ENCODE data around the gene P3H4. TPM values are rescaled to one million over a fixed set of nuclear protein-coding genes. Genes with fewer than 3 reads are reported as not detected.
"Not testable (repeated sequence)": the region's sequence is repeated elsewhere in the genome, so short reads cannot be mapped to it uniquely, and the experiment has no call there.

P3H4 gene
- total RNA-seq, 1 experiment from 2014 or later, result 54.7 TPM

DNA sequence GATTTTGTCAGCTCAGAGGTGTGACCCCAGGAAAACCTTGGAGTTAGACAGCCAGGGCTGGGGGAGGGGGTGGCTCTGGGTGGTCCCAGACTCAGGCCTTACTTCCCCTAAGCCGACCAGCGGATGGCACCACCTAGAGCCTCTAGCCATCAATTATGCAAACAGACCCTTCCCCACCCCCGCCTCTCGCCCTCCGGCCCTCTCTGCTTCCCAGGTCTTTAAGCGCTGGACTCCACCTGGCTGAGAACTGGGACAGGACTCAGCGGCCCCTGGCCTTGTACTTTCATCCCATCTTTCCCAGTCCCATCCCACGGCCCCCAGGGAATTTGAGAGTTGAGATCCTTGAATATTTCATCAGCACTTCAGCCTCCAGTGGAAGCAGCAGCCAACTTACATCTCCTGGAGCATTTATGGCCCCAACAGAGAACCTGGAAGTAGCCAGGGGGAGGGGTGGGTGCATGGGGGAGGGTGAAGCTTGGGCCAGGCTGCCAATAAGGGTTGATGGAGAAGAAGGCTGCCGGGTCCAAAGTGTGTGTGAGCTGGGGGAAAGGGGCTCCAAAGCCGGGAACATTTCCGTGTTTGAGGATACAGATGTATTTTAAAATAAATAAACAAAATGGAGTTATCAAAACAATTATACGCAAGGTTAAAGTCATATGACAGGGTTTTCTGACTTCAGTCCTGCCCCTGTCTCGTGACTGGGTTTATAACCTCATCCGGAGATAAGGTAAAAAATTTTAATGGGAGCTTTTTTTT is 17.8 kb downstream of the P3H4 start:
- DNase-seq (ENCODE audit: low spot score), result peak; percentile 29

DNA sequence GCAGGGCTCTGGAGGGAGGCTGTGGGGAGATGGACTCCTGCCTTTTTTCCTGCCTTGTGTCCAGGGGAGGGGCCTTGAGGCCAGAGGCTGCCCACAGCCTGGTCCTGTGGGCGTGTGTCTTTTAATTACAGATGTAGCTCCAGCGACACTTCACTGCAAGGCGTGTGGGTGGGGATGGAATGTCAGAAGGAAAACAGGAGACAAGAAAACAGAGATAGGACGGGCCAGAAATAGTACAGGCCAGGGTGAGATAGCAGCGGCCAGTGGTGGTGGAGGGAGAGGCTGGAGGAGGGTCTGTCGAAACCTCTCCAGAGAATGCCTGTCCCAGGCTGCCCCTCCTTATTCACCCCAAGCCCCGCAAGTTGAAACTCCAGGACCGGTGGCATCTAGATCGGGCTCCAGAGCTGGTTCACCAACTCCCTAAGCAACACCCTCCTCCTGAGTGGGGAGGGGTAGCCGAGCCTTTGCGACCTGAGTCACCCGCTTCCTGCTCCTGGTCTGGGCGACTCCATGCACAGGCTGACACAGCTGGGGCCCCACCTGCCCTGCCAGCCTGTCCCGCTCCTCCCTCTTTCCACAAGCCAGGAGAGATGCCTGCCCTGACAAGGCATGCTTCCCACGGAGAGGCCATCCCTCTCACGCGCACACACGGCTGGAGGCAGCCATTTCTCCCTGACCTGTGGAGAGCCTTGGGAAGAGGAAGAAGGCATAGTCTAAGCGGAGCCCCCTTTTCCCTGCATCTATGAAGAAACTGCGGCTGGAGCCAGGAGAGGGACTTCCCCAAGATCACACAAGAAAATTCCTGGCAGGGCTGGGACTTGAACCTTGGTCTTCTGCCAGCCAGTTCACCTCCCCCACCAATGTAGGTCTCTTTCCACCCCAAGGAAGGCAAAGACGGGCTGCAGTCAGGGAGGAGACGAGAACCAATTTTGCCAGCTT is 18.6 kb downstream of the P3H4 start:
- DNase-seq (ENCODE audit: low spot score), result peak; percentile 96

DNA sequence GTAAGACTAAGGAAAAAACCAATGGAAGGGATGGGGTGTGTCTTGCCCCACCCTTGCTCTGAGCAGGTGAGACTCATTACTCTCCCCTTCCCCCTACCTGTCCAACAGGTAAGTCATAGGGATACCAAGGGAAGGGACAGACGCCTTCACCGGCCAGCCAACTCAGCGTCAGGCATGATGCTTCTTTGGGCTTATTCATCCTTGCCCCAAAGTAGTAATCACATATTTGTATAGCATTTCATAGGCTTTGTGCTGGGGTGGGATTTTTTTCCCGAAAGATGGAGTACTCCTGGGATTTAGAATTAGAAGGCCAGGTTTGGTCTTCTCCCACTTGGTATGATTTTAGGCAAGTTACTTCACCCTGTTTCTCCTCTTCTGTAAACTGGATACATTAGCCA is 24.7 kb downstream of the P3H4 start:
- DNase-seq (ENCODE audit: low spot score), result no peak

DNA sequence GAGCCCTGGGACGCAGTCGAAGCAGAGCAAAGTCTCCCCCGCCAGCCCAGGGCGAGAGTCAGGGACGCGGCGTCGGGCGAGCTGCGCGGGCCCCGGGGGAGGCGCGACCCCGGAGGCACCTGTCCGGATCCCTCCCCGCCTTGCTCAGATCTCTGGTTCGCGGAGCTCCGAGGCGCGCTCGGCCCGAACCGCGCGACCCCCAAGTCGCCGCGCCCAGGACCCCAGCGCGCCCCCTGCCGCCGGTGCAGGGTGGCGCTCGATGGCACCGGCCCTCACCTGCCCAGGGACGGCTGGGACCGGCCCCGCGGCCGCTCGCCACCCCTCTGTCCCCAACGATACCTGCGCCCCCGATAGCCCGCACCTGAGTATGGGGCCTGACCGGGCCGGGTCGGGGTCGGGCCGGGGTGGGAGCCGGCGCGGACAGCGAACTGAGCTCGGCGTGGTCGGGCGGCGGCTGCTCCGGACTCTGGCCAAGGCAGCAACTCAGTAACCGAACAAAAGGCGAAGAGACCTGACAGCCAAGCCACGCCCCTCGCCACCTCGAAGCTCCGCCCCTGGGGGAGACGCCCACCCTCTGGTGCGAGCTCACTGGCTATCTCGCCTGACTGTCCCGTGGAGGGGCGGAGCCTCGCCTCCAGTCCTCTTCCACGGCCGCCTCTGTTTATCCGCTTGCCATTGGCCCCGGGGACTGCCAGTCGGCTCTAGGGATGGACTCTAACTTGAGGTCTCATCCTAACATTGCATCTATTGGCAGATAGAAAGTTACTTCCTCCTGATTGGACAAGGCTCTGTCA is 25.3 kb downstream of the P3H4 start, which contains the start of gene JUP:
Gene JUP (minus strand): TSS at position 485 of the 794 bp plus-strand sequence. CDS start 14,857 bp downstream, outside the sequence.
- DNase-seq (ENCODE audit: low spot score), result peak; percentile 99

DNA sequence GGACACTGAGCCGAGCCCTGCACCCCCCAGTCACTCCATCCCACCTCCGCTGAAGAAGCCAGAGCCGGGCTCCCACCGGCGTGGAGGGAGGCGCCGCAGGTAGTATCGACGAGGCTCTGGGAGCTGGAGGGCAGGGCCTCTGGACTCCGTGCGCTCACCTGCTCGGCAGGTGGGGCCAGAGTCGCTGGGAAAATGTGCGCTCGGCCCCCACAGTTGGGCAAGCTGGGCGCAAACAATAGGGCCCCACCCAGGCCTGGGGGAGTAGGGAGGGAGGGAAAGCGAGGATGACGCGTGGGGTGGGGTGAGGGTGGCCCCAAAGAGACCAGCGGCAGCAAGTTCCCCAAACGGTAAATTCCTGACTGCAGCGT is 25.9 kb downstream of the P3H4 start:
- peak; percentile 92 for DNase-seq (ENCODE audit: low spot score)

DNA sequence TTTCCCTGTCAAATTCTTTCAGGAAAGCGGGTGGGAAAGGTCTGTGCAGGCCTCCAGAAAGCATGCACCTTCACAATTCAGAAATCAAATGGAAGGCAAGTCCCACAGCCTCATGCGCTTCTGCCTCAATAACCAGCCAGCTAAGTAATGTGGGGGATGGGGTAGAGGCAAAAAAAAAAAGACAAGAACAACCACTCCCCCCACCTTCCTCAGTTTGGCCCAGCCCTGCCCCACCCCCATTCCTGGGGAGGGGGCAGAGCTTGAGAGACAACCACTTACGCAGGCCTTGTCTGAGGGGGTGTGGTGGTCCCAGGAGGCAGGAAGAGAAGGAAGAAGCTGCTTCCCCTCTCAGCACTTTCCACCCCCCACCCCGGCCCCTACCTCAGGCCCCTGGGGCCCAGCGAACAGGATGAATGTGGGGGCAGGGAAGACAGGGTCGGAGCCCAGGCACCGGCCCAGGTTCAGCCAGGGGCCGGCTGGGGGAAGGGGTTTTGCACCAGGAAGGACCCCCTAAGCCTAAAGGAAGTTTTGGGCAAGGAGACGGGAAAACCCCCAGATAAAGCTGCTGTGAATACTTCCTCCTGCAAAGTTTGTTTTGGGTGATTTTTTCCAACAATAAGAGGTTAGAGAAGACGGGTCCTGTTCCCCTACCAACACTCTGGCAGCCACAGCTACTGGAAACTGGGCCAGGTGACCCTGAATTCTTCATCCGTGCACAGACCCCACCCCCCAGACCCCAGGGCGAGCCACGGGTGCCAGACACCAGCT is 26.5 kb downstream of the P3H4 start:
- peak; percentile 64 for DNase-seq (ENCODE audit: low spot score)

DNA sequence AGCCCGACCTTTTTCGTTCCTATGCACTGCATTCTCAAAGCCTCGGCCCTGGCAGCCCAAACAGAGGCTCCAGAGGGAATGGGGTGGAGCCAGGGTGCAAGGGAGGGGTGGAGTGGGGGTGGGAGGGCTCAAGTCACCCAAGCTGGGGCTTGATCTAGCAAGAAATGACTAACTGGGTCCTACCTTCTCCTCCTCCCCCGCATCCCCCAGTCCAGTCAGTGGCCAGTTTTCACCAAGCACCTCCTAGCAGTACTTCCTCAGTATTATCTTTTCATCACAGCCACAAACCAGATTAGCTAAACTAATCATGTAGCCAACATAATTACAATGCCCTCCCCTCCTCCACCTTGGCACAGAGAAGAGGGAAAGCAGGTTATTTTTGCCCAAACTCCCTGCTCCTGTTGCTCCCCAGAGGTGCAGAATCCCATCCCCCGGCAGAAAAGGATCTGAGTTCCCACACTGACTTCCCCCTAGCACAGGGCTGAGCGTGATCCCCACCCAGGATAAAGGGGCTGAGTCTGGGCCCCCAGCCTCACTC is 27.5 kb downstream of the P3H4 start:
- DNase-seq (ENCODE audit: low spot score), result peak; percentile 81

DNA sequence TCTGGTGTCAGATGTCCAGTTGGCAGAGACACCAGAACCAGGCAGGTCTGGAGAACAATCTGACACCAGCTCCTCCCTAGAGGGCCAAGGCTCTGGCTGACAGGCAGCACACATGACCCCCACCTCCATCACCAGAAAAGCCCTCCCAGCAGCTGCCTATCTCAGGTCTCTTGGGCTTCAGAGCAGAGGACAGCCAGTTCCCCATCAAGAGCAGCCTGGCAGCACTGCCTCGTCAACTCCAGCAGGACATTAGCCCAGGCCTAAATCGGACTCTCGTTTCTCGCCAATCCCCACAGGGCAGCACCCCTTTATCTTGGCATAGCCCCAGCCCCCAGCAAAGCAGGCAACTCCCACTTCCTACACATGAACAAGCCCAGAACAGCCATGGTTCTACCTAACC is 29.6 kb downstream of the P3H4 start:
- DNase-seq (ENCODE audit: low spot score), result no peak

DNA sequence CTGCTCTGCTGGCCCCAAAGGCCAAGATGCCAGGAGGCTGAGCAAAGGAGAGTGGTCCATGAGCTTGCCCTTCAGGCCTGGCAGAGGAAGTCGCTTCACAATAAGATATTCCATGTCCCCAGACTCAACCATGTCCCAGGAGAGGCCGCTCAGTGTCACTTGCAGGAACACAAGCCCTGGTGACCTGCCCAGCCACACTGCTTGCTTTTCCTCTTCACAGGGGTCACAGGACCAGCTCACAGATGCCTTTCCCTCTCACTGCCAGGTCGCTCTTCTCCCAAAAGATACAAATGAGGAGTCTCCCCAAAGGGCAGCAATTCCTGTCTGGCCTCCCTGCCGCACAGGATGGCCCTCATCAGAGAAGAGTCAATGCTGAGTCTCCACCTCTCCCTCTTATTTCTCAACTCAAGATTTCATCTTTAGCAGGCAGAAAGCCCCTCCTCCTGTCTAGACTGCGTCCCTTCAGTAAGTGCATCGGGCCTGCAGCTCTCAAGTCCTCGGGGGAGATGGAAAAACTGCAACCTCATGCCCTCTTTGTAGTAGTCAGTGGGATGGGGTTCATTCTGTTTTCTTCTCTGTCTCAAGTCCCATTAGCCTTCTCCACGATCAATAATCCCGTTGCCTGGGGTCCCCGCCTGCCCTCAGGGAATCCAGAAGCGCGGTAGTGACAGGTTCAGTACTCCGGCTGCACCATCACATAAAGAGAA is 30.2 kb downstream of the P3H4 start:
- DNase-seq (ENCODE audit: low spot score), result no peak

DNA sequence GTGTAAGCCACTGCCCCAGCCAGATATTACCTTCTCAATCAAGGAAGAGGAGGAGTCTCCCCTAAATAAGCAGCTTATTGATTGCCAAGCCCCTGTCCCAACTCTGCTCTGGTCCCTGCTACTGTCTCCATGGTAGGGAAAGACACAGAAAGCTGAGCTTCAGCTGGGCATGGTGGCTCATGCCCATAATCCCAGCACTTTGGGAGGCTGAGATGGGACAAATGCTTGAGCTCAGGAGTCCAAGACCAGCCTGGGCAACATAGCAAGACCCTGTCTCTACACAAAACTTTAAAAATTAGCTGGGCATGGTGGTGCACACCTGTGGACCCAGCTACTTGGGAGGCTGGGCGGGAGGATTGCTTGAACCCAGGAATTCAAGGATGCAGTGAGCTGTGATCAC is 31.8 kb downstream of the P3H4 start:
- DNase-seq (ENCODE audit: low spot score), result no peak

DNA sequence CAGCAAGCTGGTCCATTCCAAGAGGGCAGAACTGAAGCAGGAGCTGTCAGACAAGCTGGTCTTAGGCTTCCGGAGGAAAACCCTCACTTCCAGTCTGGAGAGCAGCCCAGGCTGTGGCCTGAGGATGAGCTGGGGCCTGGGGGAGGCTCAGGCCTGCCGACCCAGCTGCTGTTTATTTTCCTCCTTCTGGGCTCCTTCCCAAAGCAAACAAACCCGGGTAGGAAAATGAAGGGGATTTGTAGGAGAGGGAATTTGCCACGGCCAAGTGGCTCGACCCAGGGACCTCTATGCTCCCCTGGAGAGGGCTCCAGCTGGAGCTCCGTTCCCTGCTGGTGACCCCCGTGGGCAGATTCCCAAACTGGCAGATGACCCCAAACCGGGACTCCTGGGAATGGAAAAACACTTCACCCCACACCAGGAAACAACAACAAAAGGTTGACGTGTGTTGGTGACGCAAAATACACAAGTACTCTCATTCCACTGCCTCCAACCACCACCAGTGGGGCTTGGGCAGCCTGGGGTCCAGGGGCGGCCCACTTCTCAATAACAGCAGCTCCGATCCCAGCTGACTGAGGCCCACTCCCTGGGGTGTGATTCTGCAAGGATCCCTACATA is 34.1 kb downstream of the P3H4 start:
- DNase-seq (ENCODE audit: low spot score), result peak; percentile 79

DNA sequence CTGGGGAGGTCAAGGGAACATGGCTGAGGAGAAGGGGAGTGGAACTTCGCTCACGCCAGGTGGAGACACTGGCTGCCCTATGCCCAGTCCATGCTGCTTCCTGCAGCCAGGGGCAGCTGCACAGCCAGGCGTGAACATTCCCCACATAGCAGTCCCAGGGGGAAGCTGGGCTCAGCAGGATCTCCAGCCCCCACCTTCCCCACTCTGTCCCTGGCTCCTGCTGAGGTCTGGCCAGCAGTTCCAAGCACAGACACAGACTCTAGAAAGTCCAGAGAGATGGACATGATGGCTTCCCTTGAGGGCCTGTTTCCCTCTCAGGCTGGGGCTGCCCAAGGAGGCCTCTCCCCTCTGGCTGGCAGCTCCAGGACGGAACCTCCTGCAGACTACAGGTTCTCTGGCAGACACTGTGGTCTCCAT is 34.6 kb downstream of the P3H4 start:
- DNase-seq (ENCODE audit: low spot score), result no peak

DNA sequence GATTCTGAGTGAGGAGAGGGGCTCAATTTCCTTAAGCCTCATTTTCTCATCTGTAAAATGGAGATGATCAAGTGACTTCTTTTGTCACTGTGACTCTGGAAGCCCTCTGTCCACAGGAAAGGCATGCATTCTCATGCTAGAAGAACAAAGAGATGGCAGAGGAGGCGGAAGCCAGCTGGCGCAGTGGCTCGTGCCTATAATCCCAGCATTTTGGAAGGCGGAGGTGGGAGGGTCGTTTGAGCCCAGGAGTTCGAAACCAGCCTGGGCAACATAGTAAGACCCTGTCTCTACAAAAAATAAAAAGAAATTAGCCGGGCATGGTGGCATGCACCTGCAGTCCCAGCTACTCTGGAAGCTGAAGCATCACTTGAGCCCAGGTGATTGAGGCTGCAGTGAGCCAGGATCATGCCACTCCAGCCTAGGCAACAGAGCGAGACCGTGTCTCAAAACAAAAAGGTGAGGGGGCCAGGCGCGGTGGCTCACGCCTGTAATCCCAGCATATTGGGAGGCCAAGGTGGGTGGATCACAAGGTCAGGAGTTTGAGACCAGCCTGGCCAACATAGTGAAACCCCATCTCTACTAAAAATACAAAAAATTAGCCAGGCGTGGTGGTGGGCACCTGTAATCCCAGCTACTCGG is 35.4 kb downstream of the P3H4 start:
- DNase-seq (ENCODE audit: low spot score), result not testable (repeated sequence)

DNA sequence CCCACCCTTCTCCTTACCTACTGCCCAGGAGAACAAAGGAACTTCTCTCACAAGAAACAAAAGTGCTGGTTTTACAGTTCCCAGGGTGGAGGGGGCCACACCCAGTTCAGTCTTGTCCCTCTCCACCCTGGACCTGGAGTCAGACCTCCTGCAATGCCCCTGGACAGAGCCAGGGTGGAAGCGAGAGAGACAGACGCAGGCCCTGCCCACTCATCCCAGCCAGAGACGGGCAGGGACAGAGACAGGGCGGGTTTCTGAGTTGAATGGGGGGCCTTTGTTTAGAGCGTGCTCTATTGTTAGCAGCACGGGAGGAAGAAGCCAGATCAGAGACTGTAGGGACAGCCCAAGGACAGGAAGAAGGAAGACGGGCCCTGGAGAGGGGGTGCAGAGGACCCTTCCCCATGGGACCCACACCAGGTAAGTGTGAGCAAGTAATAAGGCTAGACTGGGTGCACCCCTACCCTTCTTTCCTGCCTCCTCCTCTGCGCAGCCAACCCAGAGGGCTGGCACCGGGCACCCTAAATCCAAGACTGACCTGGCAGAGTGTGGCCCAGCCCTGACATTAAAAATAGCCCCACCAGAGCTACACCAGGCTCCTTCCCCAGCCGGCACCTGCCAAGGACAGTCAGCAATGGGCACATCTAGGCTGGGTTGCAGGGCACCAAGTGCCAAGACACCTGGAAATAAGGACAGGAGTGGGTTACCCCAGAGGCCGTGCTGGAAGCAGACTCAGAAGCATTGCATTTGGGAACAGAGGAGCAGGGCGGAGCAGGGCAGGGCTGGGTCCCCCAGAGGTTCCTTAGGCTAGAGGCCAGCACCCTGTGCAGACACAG is 36.1 kb downstream of the P3H4 start:
- peak; percentile 66 for DNase-seq (ENCODE audit: low spot score)

DNA sequence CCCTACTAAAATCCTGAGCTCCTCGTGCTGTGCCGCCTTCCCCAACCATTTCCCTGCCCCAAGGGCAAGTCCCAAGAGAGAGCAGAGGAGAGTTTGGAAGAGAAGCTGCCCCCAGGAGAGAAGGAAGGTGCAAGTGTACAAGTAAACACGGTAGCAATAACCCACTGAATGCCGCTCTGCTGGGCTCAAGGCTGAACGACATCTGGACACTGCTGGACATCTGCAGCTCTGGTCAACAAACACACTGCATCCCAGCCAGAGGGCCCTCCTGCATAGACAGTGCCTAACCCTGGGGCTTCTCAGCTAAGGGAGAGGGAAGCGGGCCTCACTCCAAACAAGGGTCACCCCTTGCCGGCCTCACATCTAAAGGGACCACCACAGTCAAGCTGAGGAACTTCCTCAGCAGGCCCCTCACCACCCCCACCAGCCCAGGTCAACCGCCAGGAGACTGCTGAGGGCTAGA is 38.0 kb downstream of the P3H4 start:
- peak; percentile 32 for DNase-seq (ENCODE audit: low spot score)

DNA sequence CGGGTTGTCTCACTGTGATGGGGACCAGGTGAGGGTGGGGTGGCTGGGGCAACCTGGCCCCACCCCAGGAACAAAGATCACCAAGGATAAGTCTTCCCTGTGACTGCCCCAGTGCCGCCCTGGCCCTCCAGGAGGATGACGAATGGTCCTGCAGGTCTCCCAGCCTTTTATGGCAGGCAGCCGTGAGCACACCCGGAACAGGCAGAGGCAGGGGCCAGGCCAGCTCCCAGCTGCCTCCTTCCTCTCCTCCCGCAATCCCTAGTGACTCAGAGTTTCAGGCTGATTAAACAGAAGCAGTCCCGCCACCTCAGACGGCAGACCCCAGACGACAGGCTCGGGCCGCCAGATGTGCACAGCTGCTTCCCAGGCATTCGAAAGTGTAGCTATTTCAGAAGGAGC is 38.6 kb downstream of the P3H4 start:
- DNase-seq (ENCODE audit: low spot score), result peak; percentile 95

DNA sequence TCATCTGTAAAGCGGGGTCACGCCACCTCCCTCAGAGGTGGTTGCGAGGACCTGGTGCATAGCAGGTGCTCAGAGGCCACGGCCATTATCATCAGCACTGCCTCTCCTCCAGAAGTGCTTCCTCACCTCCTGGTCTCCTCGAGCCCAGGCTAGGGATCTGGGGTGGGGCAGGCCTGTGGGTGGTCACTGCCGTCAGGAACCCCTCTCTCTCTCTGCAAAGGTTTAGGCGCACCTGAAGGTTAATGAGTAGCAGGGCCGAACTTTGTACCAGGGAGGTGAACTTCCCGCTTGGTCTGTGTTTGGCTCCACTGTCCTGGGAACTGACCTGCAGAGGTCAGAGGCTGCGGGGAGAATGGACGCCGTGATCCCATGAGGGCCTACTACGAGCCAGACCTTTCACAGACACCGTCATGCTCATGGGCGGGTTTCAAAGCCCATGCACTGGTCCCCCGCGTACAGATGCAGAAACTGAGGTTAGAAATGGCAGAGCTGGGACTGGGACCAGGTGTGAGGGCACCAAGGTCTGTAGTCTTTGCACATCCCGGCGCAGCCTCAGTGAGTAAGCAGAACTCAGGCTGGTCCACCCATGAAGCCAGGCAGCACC is 39.1 kb downstream of the P3H4 start:
- DNase-seq (ENCODE audit: low spot score), result peak; percentile 79

DNA sequence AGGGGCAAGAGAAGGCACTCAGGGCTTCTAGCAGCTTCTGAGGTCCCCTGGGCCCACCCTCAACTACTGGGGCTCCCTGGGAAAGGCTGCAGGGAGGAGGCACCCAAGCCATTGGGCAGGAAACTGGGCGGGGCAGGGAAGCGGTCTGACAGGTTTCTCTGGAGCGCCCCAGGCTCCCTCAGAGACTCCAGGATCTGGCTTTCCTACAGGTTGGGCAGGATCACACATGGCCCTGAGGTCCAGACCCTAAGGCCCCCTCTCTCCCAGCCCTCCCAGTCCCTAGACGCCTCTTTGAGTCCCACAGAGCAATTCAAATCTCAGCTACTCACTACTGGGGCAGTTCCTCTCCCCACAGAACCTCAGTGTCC is 39.5 kb downstream of the P3H4 start:
- peak; percentile 97 for DNase-seq (ENCODE audit: low spot score)
